ENCODE measurements around the gene XCR1.

- TF ChIP-seq KDM5A (IDR thresholded peaks at IDR 0.05; ENCODE audit: low read length), result no peak
- no peak for TF ChIP-seq BRCA1 (IDR thresholded peaks at IDR 0.05; ENCODE audit: low read depth, low read length)
- no peak for TF ChIP-seq BCL11A (IDR thresholded peaks at IDR 0.05; ENCODE audit: low read depth in 2 of 2, low read length in 2 of 2)
- TF ChIP-seq TEAD4 (IDR thresholded peaks at IDR 0.05; ENCODE audit: low read depth, low read length), result no peak
- TF ChIP-seq ASH2L (IDR thresholded peaks at IDR 0.05; ENCODE audit: low read length), result no peak
These were observed 43.4 kb upstream of the XCR1 start for GRCh38 chr3:46070595-46071093.

All from H1 (cell line).